Type B pancreatic cell (in vitro differentiated cells): ENCODE data around the gene FRMD4A. TPM values are rescaled to one million over a fixed set of nuclear protein-coding genes. Genes with fewer than 3 reads are reported as not detected.

Source experiments
- DNase-seq: peaks from one replicate; pipeline ENCODE4 v3.0.0; 2021; ENCODE audit warnings: mixed read lengths; ENCODE audit not compliant: unreplicated experiment; ENCODE audit errors: extremely low spot score
- H3K27ac Mint-ChIP-seq: 2 replicates; pipeline ENCODE4 v1.8.0; 2021; ENCODE audit warnings: mild to moderate bottlenecking, mixed read lengths
- H3K27me3 Mint-ChIP-seq: 2 replicates; pipeline ENCODE4 v1.8.0; 2021; ENCODE audit warnings: mixed read lengths
- H3K36me3 Mint-ChIP-seq: 2 replicates; pipeline ENCODE4 v1.8.0; 2021; ENCODE audit warnings: mixed read lengths
- H3K4me1 Mint-ChIP-seq: one replicate; pipeline ENCODE4 v1.8.0; 2021; ENCODE audit warnings: mixed read lengths; ENCODE audit not compliant: unreplicated experiment
- H3K4me3 Mint-ChIP-seq: 2 replicates; pipeline ENCODE4 v1.8.0; 2021; ENCODE audit warnings: mild to moderate bottlenecking, mixed read lengths
- H3K9me3 Mint-ChIP-seq: 2 replicates; pipeline ENCODE4 v1.8.0; 2021; ENCODE audit warnings: mixed read lengths
- CTCF ChIP-seq: fragments of 200-600 bp; sonication (generic); conservative IDR thresholded peaks from 2 replicates; pipeline ENCODE4 v1.5.0; 2021; ENCODE audit warnings: antibody characterized with exemption, mild to moderate bottlenecking
- total RNA-seq: library from RNA; stranded (reverse); gene quantifications from 2 replicates; pipeline ENCODE4 v1.2.1, GENCODE V29; 2021; ENCODE audit warnings: low replicate concordance

FRMD4A gene
- total RNA-seq, 1 donor from 2014 or later: 88.9 TPM

DNA sequence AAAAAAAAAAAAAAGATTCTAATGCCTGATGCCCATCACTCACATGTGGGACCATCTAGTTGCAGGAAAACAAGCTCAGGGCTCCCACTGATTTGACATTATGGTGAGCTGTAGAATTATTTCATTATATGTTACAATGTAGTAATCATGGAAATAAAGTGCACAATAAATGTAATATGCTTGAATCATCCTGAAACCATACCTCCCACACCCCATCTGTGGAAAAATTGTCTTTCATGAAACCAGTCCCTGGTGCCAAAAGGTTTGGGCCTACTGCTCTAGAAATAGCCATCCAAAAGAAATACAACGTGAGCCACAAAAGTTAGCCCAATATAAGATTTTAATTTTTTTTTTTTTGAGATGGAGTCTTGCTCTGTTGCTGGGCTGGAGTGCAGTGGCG lies 478.8 kb downstream of the FRMD4A start:
- no peaks in the 10 kb centered on the region for H3K27me3 Mint-ChIP-seq
- DNase-seq: no peak
- peaks cover 14% of the 10 kb centered on the region for H3K4me1 Mint-ChIP-seq
- H3K9me3 Mint-ChIP-seq: no peaks in the 10 kb centered on the region
- TF ChIP-seq CTCF: no peak
- no peak overlapping the region for H3K4me3 Mint-ChIP-seq
- no peak overlapping the region for H3K27ac Mint-ChIP-seq
- H3K36me3 Mint-ChIP-seq: peaks cover 5% of the 10 kb centered on the region

DNA sequence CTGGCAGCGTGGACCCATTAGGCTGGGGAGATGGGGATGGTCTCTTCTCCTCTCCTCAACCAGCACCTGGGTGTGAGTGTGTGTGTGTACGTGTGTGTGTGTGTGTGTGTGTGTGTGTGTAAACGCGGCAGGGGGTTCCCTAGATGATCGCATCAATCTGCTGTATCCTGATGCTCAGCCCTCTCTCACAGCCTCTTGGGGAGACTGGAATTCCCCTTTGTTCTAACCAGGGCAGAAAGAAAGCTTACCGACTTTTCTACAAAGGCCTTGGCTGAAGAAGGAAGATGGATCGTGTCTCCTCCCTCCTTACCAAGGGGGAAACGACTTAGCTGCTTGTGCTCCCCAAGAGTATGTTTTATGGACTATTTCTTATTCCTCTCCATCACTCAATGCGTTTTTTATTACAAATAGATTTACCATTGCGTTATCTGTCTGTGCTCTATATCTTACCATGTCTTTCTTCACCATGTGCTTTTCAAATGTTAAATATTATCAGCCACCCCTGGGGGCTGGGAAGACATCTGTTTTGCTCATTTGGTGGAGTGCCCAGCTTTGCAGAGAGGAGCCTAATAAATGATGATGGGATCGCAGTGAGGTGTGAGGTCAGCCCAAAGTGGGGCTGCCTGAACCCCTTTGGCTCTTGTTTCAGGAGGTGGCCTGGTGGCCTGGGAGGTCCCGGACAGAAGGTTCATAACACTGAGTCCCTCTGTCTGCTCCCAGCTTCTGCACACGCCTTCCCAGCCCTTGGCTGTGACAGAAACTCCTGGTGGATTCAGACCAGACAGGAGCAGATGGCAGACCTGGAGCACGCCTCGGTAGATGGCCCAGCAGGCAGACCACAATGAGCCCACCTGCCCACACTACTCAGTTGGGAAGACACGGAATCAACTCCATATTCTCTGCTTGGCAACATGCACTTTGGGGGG lies 481.9 kb downstream of the FRMD4A start:
- Mint-ChIP-seq H3K27ac (no peak overlapping the region), H3K27me3 (peaks cover 3% of the 10 kb centered on the region), H3K4me3 (no peak overlapping the region), H3K4me1 (peaks cover 21% of the 10 kb centered on the region), H3K36me3 (peaks cover 3% of the 10 kb centered on the region), H3K9me3 (no peaks in the 10 kb centered on the region)
- no peak for TF ChIP-seq CTCF
- no peak for DNase-seq

- Mint-ChIP-seq H3K27ac (no peak overlapping the region), H3K4me1 (peaks cover 21% of the 10 kb centered on the region), H3K27me3 (peaks cover 4% of the 10 kb centered on the region), H3K9me3 (no peaks in the 10 kb centered on the region), H3K4me3 (no peak overlapping the region), H3K36me3 (peaks cover 5% of the 10 kb centered on the region)
- no peak for DNase-seq
- peak; percentile 29 for TF ChIP-seq CTCF
Observed at GRCh38 chr10:13847201-13847631, 483.5 kb downstream of the FRMD4A start.

DNA sequence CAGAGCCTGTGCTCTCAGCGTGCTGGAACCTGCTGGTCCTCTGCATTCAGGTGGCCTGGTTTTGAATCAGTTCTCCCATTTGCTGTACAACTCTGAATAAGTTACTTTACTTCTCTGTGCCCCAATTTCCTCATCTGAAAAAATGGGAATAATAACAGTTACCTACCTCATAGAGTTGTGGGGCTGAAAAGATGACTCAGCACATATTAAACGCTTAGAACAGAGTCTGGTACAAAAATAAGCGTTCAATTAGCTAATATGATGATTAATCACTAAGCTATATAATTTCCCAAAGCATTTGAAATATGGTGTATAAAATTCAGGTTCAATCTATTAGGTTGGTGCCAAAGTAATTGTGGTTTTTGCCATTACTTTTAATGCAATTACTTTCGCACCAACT lies 484.8 kb downstream of the FRMD4A start:
- Mint-ChIP-seq H3K27ac (no peak overlapping the region), H3K4me1 (peaks cover 21% of the 10 kb centered on the region), H3K9me3 (no peaks in the 10 kb centered on the region), H3K36me3 (peaks cover 9% of the 10 kb centered on the region), H3K27me3 (peaks cover 4% of the 10 kb centered on the region), H3K4me3 (no peak overlapping the region)
- TF ChIP-seq CTCF: no peak
- no peak for DNase-seq

GRCh38 chr10:13844651-13845050 lies 486.1 kb downstream of the FRMD4A start:
- TF ChIP-seq CTCF: no peak
- no peak overlapping the region for H3K4me3 Mint-ChIP-seq
- peaks cover 4% of the 10 kb centered on the region for H3K9me3 Mint-ChIP-seq
- H3K36me3 Mint-ChIP-seq: peaks cover 13% of the 10 kb centered on the region
- DNase-seq: no peak
- no peak overlapping the region for H3K27ac Mint-ChIP-seq
- H3K4me1 Mint-ChIP-seq: peaks cover 25% of the 10 kb centered on the region
- peaks cover 4% of the 10 kb centered on the region for H3K27me3 Mint-ChIP-seq
